ENCODE data around the gene METTL23.

The METTL23 gene

DNA sequence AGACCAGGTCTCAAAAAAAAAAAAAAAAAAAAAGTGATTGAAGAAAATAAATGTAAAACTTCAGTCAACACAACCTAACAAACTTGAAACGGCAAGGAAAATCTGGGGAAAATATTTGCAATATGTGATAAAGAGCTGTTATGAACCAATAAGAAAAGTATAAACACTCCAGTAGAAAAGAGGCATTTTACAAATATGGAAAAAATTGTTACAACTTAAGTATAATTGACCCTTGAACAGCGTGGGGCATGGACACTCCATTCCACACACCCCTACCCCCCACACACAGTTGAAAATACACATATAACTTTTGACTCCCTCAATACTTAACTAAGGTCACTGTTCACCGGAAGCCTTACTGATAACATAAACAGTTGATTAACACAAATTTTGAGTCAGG, 31.9 kb downstream of the METTL23 start:
- Mint-ChIP-seq H3K27ac (no peak overlapping the region), H3K9me3 (peaks cover 11% of the 10 kb centered on the region), H3K4me1 (no peaks in the 10 kb centered on the region), H3K4me3 (no peak overlapping the region), H3K36me3 (ENCODE audit: low read depth) (peaks cover 59% of the 10 kb centered on the region), H3K27me3 (ENCODE audit: low read depth, poor library complexity) (no peaks in the 10 kb centered on the region)
- DNase-seq, result no peak
- TF ChIP-seq, protein P1, sequence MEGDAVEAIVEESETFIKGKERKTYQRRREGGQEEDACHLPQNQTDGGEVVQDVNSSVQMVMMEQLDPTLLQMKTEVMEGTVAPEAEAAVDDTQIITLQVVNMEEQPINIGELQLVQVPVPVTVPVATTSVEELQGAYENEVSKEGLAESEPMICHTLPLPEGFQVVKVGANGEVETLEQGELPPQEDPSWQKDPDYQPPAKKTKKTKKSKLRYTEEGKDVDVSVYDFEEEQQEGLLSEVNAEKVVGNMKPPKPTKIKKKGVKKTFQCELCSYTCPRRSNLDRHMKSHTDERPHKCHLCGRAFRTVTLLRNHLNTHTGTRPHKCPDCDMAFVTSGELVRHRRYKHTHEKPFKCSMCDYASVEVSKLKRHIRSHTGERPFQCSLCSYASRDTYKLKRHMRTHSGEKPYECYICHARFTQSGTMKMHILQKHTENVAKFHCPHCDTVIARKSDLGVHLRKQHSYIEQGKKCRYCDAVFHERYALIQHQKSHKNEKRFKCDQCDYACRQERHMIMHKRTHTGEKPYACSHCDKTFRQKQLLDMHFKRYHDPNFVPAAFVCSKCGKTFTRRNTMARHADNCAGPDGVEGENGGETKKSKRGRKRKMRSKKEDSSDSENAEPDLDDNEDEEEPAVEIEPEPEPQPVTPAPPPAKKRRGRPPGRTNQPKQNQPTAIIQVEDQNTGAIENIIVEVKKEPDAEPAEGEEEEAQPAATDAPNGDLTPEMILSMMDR (IDR thresholded peaks at IDR 0.05), result no peak

DNA sequence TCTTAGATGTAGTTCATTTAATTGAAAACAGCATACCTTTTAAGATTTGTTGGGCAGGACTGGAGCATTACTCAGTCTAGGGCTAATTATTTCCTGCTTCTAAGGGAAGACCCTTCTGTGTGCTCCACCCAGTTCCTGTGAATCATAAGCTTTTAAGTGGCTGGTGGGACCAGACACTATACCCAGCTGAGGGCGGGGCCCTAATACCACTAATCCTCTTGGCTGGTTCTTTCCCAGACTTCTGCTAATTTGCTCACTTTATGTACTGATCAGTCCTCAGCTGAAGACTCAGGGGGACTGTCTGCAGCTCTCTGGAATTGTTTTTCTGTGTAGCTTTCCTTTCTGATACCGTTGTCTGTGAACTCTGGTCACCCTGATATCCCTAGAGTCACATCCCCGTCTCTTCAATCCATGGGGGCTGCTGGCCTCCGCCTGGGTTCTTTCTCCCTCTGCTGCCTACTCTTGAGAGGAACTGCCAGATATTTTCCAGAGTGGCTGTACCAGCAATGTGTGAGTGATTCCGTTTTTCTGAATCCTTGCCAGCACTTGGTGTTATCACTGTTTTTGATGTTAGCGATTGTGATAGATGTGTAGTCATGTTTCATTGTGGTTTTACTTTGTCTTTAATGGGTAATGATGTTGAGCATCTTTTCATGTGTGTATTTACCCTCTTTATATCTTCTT, 46.3 kb downstream of the METTL23 start:
- DNase-seq, result no peak
- TF ChIP-seq, protein P1 (IDR thresholded peaks at IDR 0.05), result no peak
- H3K27me3 Mint-ChIP-seq (ENCODE audit: low read depth, poor library complexity), result no peaks in the 10 kb centered on the region
- peaks cover 33% of the 10 kb centered on the region for H3K4me1 Mint-ChIP-seq
- peak overlapping the region; percentile 88 for H3K27ac Mint-ChIP-seq
- H3K4me3 Mint-ChIP-seq, result no peak overlapping the region
- H3K9me3 Mint-ChIP-seq, result peaks cover 6% of the 10 kb centered on the region
- H3K36me3 Mint-ChIP-seq (ENCODE audit: low read depth), result peaks cover 75% of the 10 kb centered on the region

DNA sequence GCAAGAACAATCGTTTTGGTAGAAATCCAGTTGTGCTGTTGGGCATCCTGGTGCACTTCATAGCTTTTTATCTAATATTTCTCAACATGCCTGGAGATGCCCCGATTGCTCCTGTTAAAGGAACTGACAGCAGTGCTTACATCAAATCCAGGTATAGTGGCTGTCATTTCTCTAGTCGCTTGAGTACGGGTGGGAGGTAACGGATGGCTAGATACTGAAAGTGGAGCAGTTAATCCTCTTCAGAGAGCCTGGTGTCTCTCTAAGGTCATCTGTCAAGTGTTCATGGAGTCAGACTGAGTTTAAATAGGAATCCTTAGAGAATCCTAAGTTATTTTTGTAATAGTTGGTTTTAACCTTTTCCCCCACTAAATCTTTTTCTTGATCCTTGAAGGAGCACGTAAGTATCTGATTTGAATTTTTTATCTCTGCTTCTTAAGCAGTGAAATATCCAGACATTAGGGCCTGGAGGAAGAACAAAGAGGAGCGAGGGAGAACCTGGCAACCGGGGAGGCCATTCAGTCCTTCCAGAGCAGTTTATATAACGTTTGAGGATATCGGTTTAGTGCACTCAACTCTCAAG, 48.5 kb downstream of the METTL23 start:
- Mint-ChIP-seq H3K4me1 (peaks cover 33% of the 10 kb centered on the region), H3K36me3 (ENCODE audit: low read depth) (peaks cover 68% of the 10 kb centered on the region), H3K27ac (peak overlapping the region; percentile 92), H3K9me3 (no peaks in the 10 kb centered on the region), H3K4me3 (no peak overlapping the region), H3K27me3 (ENCODE audit: low read depth, poor library complexity) (no peaks in the 10 kb centered on the region)
- DNase-seq, result no peak
- TF ChIP-seq, protein P1 (IDR thresholded peaks at IDR 0.05), result no peak

DNA sequence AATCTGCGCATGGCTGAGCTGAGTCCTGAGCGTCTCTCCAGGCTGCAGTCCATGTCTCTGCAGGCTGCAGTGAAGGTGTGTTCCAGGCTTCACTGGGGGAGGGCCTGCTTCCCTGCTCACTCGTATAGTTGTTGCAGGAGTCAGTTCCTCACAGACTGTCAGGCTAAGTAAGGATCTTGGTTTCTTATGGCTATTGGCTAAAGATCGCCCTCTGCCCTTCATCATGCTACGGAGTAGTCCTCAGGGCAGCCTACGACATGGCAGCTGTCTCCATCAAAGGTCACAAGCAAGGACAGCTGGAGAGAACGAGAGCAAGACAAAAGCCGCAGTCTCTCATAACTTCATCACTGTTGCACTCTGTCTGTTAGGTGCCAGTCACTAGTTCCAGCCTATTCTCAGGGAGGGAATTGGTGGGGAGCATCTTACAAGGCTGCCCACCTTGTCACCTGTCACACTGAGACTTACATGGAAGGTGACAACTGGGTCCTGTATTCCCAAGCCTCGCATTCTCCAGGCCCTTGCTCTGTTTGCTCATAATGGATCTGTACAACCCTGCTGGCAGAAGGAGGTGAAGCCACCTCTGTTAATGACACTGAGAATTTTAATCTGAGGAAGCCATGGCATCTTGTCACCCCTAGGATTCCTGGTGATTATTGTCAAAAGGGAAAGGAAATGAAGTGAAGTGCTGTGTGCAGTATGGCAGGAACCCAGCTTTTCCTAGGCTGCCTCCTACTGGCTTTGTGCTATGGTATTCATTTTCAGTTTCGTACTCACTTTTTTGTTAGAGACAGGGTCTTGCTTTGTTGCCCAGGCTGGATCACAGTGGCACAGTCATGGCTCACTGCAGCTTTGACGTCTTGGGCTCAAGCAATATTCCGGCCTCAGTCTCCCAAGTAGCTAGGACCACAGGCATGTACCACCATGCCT, 54.7 kb downstream of the METTL23 start:
- TF ChIP-seq, protein P1 (IDR thresholded peaks at IDR 0.05), result no peak
- Mint-ChIP-seq H3K4me1 (peaks cover 10% of the 10 kb centered on the region), H3K9me3 (no peaks in the 10 kb centered on the region), H3K36me3 (ENCODE audit: low read depth) (peaks cover 38% of the 10 kb centered on the region), H3K4me3 (no peak overlapping the region), H3K27me3 (ENCODE audit: low read depth, poor library complexity) (no peaks in the 10 kb centered on the region), H3K27ac (peak overlapping the region; percentile 72)
- no peak for DNase-seq

DNA sequence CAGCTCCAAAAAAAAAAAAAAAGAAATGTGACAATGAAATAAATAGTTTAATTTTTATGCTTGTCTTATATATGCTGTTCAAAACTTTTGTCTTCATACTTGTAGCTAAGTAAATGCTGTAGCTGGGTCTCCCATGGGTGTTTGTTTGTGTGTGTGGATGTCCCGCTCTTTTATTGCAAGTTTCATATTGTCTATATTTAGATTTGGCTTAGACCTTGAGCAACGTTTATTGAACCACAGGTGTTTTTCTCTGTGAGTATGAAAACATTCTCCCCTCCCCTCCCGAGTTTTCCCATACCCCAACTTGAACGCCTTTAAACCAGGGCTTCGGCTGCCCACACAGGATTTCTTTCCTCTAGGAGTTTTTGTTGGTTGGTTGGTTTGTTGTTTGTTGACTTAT, 56.5 kb downstream of the METTL23 start:
- Mint-ChIP-seq H3K4me3 (no peak overlapping the region), H3K4me1 (peaks cover 14% of the 10 kb centered on the region), H3K27ac (peak overlapping the region; percentile 82), H3K9me3 (peaks cover 2% of the 10 kb centered on the region), H3K27me3 (ENCODE audit: low read depth, poor library complexity) (no peaks in the 10 kb centered on the region), H3K36me3 (ENCODE audit: low read depth) (peaks cover 32% of the 10 kb centered on the region)
- DNase-seq, result no peak
- TF ChIP-seq, protein P1 (IDR thresholded peaks at IDR 0.05), result no peak
